GM20000 (cell line): ENCODE data around the gene YPEL2.

Source experiments
- DNase-seq: peaks from one replicate; pipeline ENCODE4 v3.0.0; 2012; ENCODE audit warnings: low spot score
- TF ChIP-seq, protein P1 (sequence below): IDR thresholded peaks from 2 replicates; pipeline ENCODE4 v1.5.1; 2012; ENCODE audit warnings: mild to moderate bottlenecking, control low read depth; ENCODE audit errors: extremely low read depth, missing control alignments

The YPEL2 gene

DNA sequence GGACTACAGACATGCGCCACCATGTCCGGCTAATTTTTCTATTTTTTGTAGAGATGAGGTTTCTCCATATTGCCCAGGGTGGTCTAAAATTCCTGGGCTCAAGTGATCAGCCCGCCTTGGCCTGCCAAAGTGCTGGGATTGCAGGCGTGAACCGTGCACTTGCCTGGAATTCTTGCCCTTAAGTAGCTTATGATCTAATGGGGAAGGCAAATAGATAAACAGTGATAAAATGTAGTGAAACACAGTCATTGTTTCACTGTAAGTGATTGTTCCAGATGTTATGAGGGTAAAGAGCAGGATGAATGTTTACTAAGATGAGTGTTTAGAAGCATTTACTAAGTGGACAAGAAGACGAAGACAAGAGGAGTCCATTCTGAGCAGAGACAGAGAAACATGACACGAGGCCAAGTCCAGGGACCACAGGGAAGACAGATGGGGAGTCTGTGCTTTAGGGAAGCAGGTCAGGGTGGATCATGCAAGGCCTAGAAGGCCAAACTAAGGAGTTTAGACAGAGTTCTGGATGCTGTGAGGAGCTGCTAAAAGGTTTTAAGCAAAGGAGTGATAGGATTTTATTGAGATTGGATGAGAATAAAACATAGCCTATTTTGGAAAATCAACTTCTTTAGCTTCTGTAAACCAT, 36.9 kb downstream of the YPEL2 start:
- DNase-seq, result no peak
- TF ChIP-seq, protein P1, sequence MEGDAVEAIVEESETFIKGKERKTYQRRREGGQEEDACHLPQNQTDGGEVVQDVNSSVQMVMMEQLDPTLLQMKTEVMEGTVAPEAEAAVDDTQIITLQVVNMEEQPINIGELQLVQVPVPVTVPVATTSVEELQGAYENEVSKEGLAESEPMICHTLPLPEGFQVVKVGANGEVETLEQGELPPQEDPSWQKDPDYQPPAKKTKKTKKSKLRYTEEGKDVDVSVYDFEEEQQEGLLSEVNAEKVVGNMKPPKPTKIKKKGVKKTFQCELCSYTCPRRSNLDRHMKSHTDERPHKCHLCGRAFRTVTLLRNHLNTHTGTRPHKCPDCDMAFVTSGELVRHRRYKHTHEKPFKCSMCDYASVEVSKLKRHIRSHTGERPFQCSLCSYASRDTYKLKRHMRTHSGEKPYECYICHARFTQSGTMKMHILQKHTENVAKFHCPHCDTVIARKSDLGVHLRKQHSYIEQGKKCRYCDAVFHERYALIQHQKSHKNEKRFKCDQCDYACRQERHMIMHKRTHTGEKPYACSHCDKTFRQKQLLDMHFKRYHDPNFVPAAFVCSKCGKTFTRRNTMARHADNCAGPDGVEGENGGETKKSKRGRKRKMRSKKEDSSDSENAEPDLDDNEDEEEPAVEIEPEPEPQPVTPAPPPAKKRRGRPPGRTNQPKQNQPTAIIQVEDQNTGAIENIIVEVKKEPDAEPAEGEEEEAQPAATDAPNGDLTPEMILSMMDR, result no peak

- DNase-seq, result no peak
These were observed 37.8 kb downstream of the YPEL2 start for GRCh38 chr17:59369031-59369975.

GRCh38 chr17:59370593-59371299, 39.3 kb downstream of the YPEL2 start:
- TF ChIP-seq, protein P1, result no peak
- DNase-seq, result no peak

More at GRCh38 chr17:59369031-59369975, 37.8 kb downstream of the YPEL2 start:
- TF ChIP-seq, protein P1, result no peak

- TF ChIP-seq, protein P1, result no peak
- DNase-seq, result no peak
These were observed 40.1 kb downstream of the YPEL2 start for GRCh38 chr17:59371416-59372100.

GRCh38 chr17:59372138-59372751, 40.8 kb downstream of the YPEL2 start:
- no peak for DNase-seq
- TF ChIP-seq, protein P1, result no peak

DNA sequence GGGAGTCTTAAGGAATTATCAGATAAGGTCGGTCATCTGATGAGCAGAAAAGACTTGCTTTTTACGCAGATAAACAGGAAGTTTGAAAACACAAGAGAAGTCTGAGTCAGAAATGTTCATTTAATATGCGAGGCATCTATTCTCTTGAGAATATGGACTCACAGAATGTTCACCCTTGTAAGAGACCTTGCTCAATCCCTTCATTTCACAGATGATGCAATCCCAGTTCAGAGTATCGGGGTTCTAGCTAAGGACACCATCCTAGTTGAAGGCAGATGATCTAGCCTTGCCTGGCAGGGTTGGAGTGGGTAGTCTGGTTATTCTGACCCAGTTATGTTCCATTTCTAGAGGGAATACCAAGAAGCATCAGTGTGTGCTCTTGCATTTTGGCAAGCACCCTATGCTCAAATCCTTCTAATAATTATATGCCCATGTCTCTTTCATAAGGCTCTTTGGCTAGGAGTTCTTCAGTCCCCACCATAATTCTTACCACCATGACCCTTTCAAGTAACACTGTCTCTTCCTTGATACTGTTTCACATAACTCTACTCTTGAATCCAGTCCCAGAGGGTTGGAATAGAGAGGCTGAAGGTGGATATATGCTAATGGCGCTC, 42.5 kb downstream of the YPEL2 start:
- TF ChIP-seq, protein P1, result no peak
- DNase-seq, result no peak
